HFF-Myc (cell line): Measurements from ENCODE around the gene RAMACL.
A peak's percentile ranks its signal among the peaks of the same experiment; 100 is the strongest.

Source experiments
- DNase-seq: peaks from one replicate; pipeline ENCODE4 v3.0.0-alpha.2; 2011; ENCODE audit warnings: low read depth; ENCODE audit errors: extremely low read depth
- H3K4me3 ChIP-seq: replicated peaks from 2 replicates; pipeline ENCODE4 v1.5.1; 2011; ENCODE audit warnings: low read depth, mild to moderate bottlenecking, control low read depth, low read length
- CTCF ChIP-seq: IDR thresholded peaks from 2 replicates; pipeline ENCODE4 v1.5.1; 2012; ENCODE audit warnings: mild to moderate bottlenecking, low read depth, low read length, control low read depth; ENCODE audit errors: missing control alignments

RAMACL gene

GRCh38 chr6:166603043-166603690 is 16.7 kb upstream of the RAMACL start:
- no peak for TF ChIP-seq CTCF
- no peak for DNase-seq
- no peak overlapping the region for H3K4me3 ChIP-seq

DNA sequence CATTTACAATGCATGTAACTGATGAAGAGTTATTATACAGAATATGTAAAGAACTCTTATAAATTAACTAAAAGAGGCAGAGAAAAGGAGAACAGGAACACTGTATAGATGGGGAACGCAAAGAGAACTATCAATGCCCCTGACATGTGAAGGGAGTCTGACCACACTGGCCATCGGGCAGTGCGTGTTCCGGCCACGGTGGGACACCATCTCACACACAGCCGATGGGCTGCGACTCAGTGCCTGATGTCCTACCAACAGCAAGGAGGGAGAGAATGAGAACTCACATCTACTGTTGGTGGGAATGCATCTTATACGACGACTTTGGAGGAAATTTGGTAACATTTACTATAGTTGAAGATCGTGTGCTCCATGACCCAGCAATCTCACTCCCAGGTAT is 15.5 kb upstream of the RAMACL start:
- DNase-seq: no peak
- TF ChIP-seq CTCF: no peak

DNA sequence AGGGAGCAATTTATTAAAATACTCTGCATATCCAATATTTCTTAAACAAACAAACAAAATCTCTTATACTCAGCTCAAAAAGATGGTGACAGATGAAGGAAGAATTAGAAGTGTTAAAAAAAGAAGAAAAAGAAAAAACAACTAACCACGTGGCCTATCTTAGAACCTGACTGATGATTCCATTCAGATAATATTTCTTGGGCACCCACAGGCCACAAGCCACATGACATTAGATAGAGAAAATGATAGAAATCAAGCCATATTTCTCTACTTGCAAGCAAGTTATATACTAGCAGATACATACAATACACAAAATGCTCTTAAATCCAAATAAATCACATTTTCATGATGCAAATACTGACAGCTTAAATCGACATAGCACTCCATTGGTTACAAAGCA is 14.5 kb upstream of the RAMACL start:
- TF ChIP-seq CTCF: no peak
- no peak overlapping the region for H3K4me3 ChIP-seq
- DNase-seq: no peak

More for the DNA sequence above, 15.5 kb upstream of the RAMACL start:
- H3K4me3 ChIP-seq: no peak overlapping the region

GRCh38 chr6:166599205-166599604 is 12.7 kb upstream of the RAMACL start:
- no peak for DNase-seq
- H3K4me3 ChIP-seq: no peak overlapping the region
- no peak for TF ChIP-seq CTCF

DNA sequence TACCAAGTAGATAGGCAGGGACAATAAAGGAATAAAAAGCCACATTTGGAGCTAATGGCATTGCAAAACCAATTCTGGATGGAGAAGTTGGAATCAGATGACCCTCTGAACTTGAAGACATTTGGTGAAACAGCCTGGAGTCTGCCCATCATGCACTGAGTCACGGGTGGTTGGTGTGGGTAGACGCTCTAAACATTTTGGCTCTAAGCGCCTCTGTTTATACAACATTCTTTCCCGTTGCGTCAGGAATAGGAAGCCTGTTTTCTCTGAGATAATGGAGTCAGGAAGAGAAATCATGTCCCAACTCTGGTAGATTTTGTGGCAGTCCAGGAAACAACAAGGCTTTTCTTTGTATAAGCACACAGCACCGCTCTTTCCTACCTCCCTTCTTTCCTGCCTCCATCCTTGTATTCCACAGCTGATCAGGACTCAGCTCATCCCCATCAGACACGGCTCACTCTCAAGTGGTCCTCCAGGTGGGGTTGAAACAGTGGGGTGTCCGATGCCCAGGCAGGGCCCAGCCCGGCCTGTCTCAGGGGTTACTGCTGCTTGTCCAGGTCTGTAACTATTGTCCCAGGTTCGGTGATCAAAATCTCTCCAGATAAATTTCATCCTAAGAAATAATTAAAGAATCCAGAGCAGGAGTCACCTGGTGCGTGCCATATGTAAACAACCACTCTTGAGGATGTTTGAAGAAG is 12.1 kb upstream of the RAMACL start:
- peak; percentile 59 for DNase-seq
- H3K4me3 ChIP-seq: no peak overlapping the region
- TF ChIP-seq CTCF: no peak

DNA sequence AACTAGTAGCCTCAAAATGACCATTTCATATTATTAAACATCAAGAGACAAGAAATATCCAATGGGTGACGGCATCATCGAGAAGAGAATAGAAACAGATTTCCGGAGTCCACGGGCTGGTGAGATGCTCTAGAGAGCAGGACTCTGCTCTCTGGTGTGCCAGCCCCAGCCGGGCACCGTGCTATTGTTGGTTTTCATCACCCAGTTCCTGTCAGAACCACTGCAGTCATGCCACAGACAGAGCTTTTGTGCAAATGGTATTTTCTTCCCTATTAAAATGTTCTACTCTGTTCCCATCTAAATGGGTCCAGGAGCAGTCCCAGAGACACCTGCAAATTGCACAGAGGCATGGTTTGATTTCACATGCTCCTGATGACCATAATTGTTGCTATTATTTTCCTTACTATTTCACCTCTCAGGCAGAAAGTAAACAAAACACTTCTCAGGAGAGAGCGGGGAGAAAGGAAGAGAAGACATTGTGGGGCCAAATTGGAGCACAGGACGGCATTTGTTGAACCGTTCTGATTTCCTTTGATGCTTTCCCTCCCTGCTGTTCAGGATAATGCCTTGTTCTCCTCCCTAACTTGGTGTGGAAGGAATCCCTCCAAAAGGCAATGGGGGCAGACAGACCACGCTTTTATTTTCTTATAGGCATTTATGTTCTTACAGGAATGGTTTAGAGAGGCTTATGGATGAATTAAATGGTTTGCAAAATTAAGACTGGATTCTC is 11.4 kb upstream of the RAMACL start:
- TF ChIP-seq CTCF: no peak
- no peak for DNase-seq

More for the DNA sequence above, 11.4 kb upstream of the RAMACL start:
- no peak overlapping the region for H3K4me3 ChIP-seq
